Forelimb muscle (tissue), 1 donor: ENCODE results near the gene UNC119B. TPM values are rescaled to one million over a fixed set of nuclear protein-coding genes. Genes with fewer than 3 reads are reported as not detected.
"Not testable (repeated sequence)": the region's sequence is repeated elsewhere in the genome, so short reads cannot be mapped to it uniquely, and the experiment has no call there.

Experiments
- DNase-seq: peaks from one replicate; pipeline ENCODE4 v3.0.0-alpha.2; 2013; ENCODE audit warnings: low read depth
- polyA plus RNA-seq: library from polyadenylated mRNA; unstranded; fragments of 120-200 nt; gene quantifications from one replicate; pipeline ENCODE4 v1.2.1, GENCODE V29; 2013; ENCODE audit not compliant: insufficient read length

The UNC119B gene
- polyA plus RNA-seq, result 11.8 TPM

- DNase-seq, result no peak
Observed at GRCh38 chr12:120710031-120710804, at the start of gene UNC119B. TSS of gene UNC119B (plus strand) at chr12:120710458. CDS start at chr12:120710475, 17 bp downstream.

DNA sequence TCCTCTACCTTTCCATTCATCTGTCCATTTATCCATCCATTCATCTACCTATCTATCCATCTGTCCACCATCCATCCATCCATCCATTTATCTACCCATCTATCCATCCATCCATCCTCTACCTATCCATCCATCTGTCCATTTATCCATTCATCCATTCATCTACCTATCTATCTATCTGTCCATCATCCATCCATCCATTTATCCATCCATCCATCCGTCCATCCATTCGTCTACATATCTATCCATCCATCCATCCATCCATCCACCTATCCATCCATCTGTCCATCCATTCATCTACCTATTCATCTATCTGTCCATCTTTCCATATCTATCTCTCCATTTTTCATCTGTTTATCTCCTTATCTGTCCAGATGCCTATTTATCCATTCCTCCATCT is 48.8 kb upstream of the UNC119B start:
- no peak for DNase-seq

DNA sequence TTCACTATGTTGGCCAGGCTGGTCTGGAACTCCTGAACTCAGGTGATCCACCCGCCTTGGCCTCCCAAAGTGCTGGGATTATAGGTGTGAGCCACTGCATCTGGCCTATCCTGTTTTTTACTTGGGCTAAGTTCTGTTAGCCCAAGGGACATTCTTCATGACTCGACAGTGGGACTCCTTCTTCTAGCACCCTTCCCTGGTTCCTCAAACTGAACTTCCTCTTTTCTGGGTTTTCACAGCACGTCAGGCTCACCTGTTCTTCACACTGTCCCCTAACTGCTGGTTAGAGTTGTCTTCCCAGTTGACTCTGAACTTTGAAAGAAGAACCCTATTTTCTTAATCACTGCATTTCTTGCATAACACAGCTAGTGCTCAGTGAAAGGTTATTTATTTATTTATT is 47.4 kb upstream of the UNC119B start:
- no peak for DNase-seq

DNA sequence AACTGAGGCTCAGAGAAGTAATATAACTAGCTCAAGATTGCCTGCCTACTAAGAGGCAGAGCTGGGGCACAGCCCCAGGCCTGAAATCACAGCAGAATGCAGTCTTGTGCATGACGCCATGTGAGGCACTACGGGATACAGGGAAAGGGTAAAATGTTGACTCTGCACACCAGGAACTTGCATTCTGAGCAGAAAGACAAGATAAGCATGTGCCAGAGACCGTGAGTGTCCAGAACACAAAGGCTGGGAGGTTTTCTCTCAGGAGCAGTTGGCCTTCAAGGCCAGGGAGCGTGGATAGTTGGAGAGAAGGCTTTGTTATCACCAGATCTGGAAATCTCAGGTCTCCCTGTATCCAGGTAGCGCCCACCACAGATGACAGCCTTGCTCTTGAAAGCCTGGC is 46.5 kb upstream of the UNC119B start:
- DNase-seq, result no peak

DNA sequence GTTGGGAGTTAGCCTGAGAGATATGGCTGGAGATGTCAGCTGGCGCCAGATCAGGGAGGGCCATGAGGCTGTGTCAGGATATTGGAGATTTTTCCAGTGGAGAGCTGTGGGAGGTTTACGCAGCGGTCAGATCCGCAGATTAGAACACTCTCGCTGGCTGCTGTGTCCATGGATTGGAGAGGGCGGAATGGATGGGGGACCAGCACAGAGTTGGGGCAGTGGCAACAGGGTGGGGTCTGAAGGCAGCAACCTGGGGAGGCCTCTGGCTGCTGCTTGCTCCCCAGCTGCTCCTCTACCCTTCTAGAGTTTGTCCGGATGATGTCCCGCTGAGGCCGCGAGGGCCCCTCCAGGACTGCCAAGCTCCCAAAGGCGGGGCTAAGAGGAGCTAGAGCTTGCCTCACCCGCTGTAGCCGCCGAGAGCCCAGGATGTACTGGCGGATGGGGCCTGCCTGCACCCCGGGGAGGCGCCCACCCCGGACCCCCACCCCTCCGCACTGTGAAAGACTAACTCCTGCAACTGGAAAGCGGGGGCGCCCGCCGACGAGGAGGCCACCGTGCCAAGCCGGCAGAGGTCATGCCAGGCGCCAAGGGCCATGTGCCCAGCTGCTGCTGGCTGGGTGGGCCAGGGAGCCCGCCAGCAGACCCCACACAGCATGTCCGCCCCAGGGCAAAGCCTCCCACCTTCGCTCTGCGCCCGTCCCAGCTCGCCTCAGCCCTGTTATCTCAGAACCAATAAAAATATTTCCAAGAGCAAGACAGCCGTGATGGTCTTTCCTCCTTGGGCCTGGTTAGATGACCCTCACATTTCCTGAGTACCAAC is 43.5 kb upstream of the UNC119B start:
- no peak for DNase-seq

GRCh38 chr12:120668091-120668867 is 42.0 kb upstream of the UNC119B start:
- DNase-seq, result no peak

- DNase-seq, result no peak
Observed at GRCh38 chr12:120668868-120669840, 41.1 kb upstream of the UNC119B start.

- not testable (repeated sequence) for DNase-seq
Observed at GRCh38 chr12:120670237-120670636, 40.0 kb upstream of the UNC119B start.

DNA sequence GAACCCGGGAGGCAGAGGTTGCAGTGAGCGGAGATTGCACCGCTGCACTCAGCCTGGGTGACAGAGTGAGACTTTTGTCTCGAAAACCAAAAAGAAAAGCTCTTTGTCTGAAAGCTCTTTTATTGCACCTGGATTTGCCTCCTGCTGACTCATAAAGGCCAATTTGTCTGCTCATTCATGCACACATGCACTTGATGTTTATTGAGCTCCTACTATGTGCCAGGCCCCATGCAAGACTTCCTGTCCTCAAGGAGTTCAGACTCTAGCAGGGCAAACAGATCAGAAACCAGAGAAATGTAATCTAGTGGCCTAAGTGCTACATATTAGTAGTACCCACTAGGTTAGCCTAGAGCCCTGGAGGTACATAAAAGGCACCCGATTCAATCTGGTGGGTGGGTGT is 39.6 kb upstream of the UNC119B start:
- no peak for DNase-seq

GRCh38 chr12:120674097-120674636 is 36.1 kb upstream of the UNC119B start:
- no peak for DNase-seq

DNA sequence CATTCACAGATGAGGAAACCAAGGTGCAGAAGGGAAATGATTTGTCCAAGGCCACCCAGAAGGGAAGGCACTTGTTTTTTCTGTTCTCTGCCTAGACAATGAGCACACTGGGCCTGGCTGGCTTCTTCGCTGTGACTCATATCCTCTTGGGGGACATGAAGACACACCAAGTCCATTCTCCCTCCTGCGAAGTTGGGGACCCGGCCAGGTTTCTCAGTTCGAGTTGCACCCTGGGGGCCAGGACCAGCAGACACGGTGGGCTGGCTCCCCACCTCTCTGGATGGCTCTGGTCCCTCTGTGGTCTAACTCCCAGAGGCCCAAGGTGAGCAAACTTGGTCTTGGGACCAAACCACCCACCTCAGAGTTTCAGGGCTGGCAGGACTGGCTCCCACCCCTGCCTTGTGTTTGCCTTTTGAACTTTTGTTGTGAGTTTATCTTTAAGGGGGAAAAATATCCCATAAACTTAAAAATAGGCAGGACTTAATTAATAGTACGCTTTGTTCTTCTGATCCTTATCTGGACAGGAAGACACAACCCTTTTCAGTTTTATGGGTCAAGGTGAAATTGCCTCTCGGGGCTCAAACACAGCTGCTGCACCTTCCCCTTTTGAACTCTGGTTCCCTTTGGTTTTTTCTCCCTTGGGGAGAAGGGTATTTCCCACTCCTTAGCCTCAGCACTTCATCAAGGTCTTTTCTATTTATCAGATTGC is 32.3 kb upstream of the UNC119B start:
- DNase-seq, result no peak

DNA sequence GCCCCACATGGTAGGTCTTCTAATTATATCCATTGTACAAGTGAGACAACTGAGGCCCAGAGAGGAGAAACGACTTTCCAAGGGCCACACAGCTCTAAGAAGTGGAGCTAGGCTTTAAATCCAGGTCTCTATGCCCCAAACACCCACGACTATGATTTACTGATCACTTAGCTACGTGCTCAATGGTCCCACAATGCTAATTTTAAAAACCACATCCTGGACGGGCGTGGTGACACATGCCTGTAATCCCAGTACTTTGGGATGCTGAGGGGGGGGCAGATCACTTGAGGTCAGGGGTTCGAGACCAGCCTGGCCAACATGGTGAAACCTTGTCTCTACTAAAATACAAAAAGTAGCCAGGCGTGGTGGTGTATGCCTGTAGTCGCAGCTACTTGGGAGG is 31.7 kb upstream of the UNC119B start:
- no peak for DNase-seq

DNA sequence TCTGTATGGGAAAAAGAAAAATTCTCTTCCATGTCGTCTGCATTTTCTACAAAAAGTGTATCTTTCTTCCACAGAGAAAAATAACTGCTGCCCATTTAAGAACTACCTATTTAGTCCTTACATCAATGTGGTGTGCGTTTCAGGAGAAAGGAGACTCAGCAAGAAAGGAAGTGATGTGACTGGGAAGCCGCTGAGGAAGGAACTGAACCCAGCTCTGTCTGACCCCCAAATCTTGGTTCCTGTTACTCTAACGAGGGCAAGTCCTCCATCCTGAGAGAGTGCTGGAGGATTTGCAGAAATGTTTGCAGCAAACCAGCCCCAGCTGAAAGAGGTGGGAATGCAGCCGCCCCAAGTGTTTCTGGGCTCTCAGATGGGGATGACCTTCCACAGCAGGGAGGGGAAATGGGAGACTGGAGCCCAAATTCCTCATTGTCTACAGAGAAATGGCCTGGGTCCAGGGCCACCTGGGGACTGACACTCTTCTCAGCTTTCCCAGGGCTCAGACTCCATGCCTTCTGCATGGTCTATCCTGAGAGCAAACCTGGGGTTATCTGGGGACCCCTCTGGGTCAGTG is 30.0 kb upstream of the UNC119B start:
- DNase-seq, result no peak

GRCh38 chr12:120684523-120684932 is 25.7 kb upstream of the UNC119B start:
- DNase-seq, result no peak

GRCh38 chr12:120685522-120685921 is 24.7 kb upstream of the UNC119B start:
- DNase-seq, result no peak

DNA sequence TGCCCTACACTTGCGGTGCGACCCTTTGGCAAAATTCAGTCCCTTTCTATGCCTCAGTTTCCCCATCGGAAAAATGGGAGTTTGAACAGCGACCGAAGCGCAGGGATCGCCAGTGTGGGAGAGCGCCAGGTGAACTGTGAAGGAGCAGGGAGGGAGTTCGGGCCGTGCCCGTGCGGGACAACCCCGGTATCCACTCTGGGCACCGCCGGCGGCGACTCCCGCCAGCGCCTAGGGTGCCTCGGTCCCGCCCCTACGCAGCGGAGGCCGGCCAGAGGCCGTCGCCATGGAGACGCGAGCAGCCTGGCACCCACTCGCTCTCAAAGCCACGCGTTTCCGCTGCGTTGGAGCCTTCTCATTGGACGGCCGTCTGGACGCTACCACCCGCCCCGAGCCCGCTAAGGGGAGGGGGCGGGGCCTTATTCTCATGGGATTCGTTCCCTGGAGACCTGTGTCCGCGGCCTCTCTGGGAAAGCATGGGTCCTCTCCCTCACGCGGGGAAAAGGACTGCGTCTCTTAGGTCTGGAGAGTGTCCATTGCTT is 24.0 kb upstream of the UNC119B start:
- peak; percentile 83 for DNase-seq

DNA sequence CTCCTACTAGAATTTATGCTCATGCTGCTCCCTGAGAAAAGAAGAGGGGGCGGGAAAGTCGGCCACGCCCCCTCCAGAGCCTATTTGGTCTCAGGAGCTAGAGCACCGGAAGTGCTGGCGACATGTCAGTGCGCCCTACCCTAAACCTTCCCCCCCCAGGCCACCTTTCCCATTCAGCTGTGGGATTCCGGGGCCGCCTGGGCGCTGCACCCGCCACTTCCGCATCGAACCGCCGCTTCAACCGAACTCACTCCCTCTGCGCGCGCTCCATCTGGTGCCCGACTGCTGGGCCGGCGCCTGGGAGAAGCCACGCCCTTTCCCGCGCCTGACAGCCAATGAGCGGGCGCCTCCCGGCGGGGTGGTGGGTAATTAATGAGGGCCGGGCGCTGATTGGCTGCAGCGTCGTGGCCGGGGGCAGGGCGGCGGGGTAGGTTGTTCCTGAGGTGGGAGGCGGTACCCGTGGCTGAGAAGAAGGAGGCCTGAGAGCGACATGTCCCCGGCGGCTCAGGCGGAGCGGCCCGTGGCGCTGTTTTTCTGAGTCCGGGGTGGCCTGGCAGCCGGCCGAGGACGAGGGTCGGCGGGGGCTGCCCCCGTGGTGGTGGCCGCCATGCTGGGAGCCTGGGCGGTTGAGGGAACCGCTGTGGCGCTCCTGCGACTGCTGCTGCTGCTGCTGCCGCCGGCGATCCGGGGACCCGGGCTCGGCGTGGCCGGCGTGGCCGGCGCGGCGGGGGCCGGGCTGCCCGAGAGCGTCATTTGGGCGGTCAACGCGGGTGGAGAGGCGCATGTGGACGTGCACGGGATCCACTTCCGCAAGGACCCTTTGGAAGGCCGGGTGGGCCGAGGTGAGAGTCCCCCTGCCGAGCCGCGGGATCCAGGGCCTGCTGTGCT is 23.3 kb upstream of the UNC119B start, which contains the start of gene MLEC:
Gene MLEC, plus strand, starts transcription at position 460 of the 888 bp plus-strand sequence. Its CDS starts 148 bp downstream, at position 608.
- peak; percentile 88 for DNase-seq
